GM19239 (cell line): Measurements from ENCODE around the gene USP2.

Source experiments
- DNase-seq: peaks from one replicate; pipeline ENCODE4 v3.0.0; 2011; ENCODE audit warnings: low spot score; ENCODE audit not compliant: insufficient read length
- FAIRE-seq: peaks from 2 replicates; lab custom pipeline; 2011; peaks lifted over from hg19 to GRCh38; lab: Jason Lieb, UNC

Gene USP2

DNA sequence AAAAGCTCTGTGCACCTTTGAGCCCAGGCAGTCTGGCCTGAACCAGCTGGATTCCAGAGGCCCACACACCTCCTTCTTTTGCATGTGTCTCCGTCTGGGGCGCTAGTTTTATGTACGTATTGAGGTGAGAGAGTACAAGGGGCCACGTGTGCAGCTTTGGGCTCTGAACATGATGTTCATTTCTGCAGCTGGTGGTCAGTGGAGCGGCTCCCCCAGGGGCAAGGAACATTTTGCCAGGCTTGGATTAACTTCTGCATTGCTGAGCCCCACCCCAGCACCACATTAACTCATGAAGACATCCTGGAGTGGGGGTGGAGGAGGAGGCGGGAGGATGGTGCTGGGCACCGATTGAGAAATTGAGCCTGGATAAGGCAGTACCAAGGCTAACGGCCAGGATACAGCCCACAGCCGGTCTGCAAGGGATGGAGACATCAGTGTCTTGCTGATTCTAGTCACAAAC lies 13.8 kb downstream of the USP2 start:
- DNase-seq: no peak
- no peak for FAIRE-seq

- FAIRE-seq: no peak
Measured at GRCh38 chr11:119366690-119367620, 14.5 kb downstream of the USP2 start.

GRCh38 chr11:119365071-119365591 lies 16.4 kb downstream of the USP2 start:
- no peak for DNase-seq
- no peak for FAIRE-seq

More at GRCh38 chr11:119366690-119367620, 14.5 kb downstream of the USP2 start:
- DNase-seq: no peak

DNA sequence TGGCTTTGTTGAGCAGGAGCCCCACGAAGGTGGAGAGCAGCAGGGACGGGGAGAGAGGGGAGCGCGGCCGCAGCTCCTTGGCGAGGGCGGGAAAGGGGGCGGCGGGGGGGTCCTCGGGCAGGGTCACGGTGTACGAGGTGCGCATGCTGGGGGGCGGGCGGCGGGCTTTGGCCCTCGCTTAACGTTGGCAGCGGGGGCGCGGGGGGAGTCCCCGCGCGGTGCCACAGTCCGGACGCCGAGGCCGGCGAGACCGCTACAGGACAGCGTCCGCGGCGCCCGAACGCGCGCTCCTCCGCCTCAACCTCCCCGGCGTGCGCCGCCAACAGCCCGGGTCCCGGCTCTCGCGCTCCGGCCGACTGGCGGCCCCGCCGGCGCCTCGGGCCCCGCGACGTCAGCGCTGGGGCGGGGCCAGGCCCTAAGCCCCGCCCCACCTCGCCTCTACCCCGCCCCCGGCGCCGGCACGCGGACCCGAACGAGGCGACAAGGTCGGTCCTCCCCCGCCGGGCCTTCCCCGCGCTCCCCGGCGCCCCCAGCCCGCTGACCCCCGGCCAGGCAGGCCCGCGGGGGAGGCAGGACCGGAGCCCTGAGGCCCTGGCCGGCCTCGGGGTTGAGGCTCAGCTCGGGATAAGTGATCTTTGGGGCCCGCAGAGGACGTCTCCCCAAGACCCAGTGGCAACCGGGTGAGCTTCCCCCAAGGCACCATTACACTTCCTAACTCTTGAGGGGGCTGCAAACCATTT lies 17.5 kb downstream of the USP2 start:
- no peak for FAIRE-seq
- DNase-seq: peak; percentile 58

DNA sequence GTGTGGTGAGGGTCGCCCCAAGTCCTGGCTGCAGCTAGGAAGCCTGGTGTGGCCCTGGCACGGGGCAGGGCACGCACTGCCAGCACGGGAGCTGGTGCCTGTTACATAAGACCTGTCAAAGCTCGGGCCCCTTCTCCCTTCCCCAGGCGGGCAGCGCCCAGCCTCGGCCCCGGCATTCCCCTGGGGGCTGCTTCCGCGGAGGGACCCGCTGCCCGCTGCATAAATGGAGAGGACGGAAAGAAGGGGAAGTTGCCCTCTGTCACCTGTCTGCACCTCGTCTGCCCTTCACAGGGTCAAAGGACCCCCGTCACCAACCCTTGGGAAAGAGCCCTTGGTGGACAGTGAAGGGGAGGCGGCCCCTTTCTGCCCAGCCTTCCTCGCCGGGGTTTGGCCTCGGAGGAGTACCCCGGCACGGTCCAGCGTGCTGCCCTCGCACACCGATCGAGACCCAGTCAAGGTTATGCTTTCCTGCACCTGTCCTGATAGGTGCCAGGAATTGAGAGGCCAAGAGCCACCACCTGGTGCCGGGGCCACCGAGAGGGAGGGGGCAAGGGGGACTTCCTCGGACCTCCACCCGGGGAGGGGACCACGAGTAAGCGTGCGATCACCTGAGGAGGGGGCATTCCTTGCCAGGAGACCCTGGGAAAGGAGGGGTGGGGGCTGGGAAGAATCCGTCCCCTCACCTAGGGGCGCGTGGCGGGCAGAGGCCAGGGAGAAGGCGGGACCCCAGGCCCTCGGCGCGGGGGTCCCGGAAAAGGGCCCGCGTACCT lies 18.2 kb downstream of the USP2 start:
- FAIRE-seq (no peak), DNase-seq (no peak)

DNA sequence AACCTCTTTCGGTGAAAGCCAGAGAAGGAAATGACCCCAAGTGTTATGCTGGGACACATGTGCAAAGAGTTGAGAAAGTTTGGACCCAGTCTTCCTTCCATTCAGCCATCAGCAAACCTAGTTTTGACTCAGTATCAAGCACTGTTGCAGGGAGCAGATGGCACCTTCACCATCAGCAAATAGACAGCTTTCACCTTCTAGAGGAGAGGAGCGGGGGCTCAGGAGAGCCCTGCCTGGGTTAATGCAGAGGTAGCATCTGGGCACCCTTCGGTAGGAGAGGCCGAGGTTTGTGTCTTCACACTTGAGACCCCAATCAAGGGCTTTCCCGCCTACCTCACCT lies 18.8 kb downstream of the USP2 start:
- no peak for DNase-seq
- FAIRE-seq: no peak

- FAIRE-seq: no peak
Measured at GRCh38 chr11:119361941-119362725, 19.4 kb downstream of the USP2 start.

DNA sequence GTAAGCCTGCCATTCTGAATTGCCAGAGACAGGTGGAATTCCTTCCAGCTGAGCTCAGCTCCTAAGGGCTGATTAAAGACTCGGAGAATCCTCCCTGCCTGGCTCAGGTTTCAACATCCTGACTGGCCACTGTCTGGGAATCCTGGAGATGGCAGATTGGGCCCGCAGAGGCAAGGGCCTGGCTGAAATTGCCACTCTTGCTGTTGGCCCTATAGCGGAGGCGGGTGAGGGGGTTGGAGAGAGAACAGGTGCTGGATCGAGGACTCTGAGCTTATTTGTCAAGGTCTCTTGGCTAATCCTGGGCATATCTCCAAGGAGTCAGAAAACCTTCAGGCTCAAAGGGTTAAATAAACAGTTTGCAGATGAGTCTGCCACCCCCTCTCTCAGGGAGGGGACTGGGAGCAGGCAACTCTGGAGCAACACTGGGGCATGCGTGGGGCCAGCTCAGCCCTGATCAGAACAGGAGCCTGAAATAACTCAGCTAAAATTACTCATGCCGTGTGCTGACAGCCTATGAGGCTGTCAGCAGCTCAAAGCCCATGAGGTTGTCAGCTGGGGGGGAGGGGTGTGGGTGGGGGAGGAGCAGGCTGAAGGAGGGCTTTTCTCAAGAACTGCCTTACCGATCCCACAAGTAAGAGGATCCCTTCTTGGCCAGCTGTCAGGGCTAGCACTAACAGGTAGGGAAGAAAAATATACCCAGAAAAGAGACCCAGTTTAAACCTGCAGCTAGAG lies 20.3 kb downstream of the USP2 start:
- DNase-seq (no peak), FAIRE-seq (no peak)

More at GRCh38 chr11:119361941-119362725, 19.4 kb downstream of the USP2 start:
- DNase-seq: no peak

DNA sequence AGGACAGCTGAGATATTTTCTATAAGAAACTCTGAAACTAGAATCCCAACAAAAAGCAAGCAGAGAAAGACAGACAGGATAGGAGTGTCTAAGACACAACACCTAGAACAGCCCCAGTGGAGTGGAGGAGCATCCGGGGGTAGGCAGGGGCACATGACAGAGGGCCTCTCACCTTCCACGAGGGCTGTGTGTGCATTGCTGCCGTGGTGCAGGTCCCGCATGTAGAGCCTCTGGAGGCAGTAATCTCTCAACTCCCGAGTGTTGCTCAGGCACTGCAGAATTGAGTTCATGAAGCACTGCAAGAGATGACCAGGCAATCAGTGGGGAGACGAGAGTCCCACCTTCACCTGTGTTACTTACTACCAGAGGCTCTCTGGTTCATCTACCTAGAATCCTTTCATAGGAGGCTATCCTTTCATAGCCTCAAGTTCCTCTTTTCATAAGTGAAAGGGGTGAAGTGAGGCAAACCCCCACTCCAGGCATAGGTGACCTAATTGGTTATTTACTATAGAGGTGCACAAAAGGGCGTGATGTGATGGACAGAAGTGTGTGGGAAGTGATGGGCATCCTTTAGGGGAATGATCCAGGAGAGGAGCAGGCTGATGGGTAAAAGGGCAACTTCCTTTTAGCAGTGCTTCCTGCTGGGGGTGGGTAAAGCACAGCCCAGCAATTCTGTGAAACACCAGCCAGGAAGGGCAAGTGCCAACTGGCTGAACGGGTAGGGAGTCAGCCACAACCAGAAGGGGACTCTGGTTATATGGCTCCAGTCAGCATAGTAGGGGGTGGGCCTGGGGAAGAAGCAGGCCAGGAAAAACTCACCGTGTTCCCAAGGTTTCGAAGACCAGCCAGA lies 21.9 kb downstream of the USP2 start:
- FAIRE-seq: no peak
- no peak for DNase-seq

DNA sequence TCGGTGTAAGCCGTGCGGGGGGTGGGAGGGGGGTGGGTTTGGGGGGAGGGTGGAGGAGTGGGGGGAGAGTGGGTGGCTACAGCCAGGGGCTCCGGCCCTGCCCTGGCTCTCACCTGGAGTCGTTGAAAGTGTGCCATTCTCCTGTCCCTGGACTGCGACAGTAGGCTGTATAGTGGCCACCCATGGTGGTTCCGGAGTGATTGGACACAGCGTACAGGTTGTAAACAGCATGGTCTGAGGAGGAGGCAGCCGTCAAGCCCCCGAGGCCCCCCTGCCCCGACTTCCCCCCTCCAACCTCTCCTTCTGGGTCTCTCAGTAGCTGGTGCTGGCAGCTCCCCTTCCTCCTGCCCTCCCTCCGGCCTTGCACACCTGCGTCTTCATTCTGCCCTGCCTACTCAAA lies 24.4 kb downstream of the USP2 start:
- no peak for DNase-seq
- FAIRE-seq: no peak

DNA sequence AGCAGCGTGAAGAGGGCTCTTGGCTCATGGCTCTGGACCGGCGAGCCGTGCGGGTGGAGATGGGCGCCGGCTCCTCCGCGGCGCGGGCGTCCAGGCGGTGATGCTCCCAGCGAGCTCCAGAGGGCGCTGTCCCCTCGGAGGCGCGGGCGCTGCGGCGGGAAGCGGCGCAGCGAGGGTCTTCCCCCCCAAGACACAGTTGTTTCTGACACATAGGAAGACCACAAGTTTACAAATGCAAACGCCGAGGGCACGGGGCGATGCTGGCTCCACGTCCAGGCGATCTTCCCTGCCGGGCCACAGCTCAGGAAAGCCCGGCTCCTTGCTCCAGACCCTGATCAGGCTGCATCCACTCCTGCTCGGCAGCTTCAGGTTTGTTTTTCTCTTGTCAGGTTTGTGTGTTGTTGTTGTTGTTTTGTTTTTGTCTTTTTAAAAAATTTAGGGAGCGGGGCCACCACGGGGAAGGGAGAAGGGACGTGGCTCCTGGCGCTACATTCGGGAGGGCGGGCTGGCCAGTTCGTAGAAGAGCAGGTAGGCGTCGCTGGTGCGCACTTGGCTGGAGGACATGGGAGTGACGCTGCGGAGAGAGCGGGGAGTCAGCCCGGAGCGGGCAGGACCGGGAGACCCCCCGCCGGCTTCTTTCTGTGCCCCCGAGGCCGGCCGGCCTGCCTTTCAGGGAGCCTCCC lies 25.0 kb downstream of the USP2 start:
- DNase-seq (peak; percentile 86), FAIRE-seq (no peak)

- FAIRE-seq: no peak
- DNase-seq: no peak
Measured at GRCh38 chr11:119355091-119355843, 26.2 kb downstream of the USP2 start.

- no peak for DNase-seq
Measured at GRCh38 chr11:119352857-119353260, 28.6 kb downstream of the USP2 start.

GRCh38 chr11:119351232-119351631 lies 30.3 kb downstream of the USP2 start:
- DNase-seq (no peak), FAIRE-seq (no peak)

More at GRCh38 chr11:119352857-119353260, 28.6 kb downstream of the USP2 start:
- FAIRE-seq: no peak

DNA sequence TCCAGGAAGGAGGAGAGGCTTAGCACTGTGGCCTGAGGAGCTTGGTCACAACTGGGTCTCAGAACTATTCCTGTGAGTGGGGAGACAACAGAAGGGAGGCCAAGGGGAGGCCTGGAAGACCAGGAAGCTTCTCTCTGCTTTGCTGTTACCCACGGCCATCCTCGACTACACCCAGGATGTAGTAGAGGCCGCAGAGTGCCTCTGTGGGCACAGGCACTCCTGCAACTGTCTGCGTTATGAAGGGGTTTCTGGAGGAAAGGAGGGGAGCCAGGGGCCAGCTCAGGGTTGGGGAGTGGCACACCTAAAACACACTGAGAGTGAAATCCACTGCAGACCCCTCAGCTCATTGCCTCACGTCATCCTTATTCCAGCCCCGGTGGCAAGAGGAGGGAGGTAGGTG lies 31.2 kb downstream of the USP2 start:
- no peak for DNase-seq
- no peak for FAIRE-seq

GRCh38 chr11:119347940-119348605 lies 33.4 kb downstream of the USP2 start:
- FAIRE-seq (no peak), DNase-seq (no peak)
